A549 (cell line): ENCODE data around the gene BCAS1. TPM values are rescaled to one million over a fixed set of nuclear protein-coding genes. Genes with fewer than 3 reads are reported as not detected.

Source experiments
- ATAC-seq, 2 experiments: fragments of 200-7000 bp in 1 of 2; fragments of >200 bp in 1 of 2; cut with Nextera tagmentation in 1 of 2; cut with Tn5 transposase in 1 of 2; 3 replicates each; pipeline versions ENCODE4 v1.8.0 to v1.9.1; 2018 to 2020; ENCODE audit warnings: mild to moderate bottlenecking in 1 of 2, moderate library complexity in 1 of 2
- CTCF ChIA-PET: fragments of 300-600 bp; sonication (Branson Sonifier 250); formaldehyde crosslinking; extraction: SDS; loops from one replicate; lab custom pipeline; 2021; ENCODE audit warnings: antibody characterized with exemption, inconsistent platforms; lab: Yijun Ruan, JAX
- POLR2A ChIA-PET: fragments of 350-600 bp; formaldehyde crosslinking; extraction: SDS; loops from one replicate; lab custom pipeline; 2021; ENCODE audit warnings: antibody characterized with exemption, inconsistent platforms; lab: Yijun Ruan, JAX
- DNase-seq, 2 experiments: peaks; one replicate each; pipeline versions ENCODE4 v3.0.0 to v3.0.0-alpha.2; 2011 to 2016; ENCODE audit warnings: low read depth in 1 of 2, low spot score in 1 of 2
- FAIRE-seq: peaks from 2 replicates; lab custom pipeline; 2011; peaks lifted over from hg19 to GRCh38; lab: Jason Lieb, UNC
- H3K27ac ChIP-seq, 2 experiments: fragments of >200 bp; sonication (Bioruptor Twin); formaldehyde crosslinking; 3 replicates each; pipeline ENCODE4 v1.5.1; 2016 to 2017
- H3K4me1 ChIP-seq: fragments of >200 bp; sonication (Bioruptor Twin); formaldehyde crosslinking; 3 replicates; pipeline ENCODE4 v1.6.1; 2016
- H3K4me2 ChIP-seq: fragments of >200 bp; sonication (Bioruptor Twin); formaldehyde crosslinking; 3 replicates; pipeline ENCODE4 v1.6.1; 2016
- H3K4me3 ChIP-seq: fragments of >200 bp; sonication (Bioruptor Twin); formaldehyde crosslinking; 3 replicates; pipeline ENCODE4 v1.5.1; 2016
- H3K9me3 ChIP-seq: fragments of >200 bp; sonication (Bioruptor Twin); formaldehyde crosslinking; 3 replicates; pipeline ENCODE4 v1.6.1; 2016
- EHF ChIP-seq: fragments of 250-450 bp; sonication (Bioruptor Pico); IDR thresholded peaks from 2 replicates; pipeline ENCODE4 v1.5.0; 2020; ENCODE audit warnings: mild to moderate bottlenecking
- ESRRA ChIP-seq: fragments of 150-350 bp; IDR thresholded peaks from 2 replicates; pipeline ENCODE4 v1.6.1; 2014; ENCODE audit warnings: mild to moderate bottlenecking, low read length, borderline replicate concordance
- FOSL2 ChIP-seq, 2 experiments: fragments of 450-650 bp in 1 of 2; fragments of >200 bp in 1 of 2; sonication (Bioruptor Twin) in 1 of 2; formaldehyde crosslinking; IDR thresholded peaks; 2 replicates each; pipeline versions ENCODE4 v1.5.0 to v1.6.1; 2016 to 2020; ENCODE audit warnings: mild to moderate bottlenecking in 1 of 2, moderate library complexity in 1 of 2
- FOXS1 ChIP-seq: fragments of 250-450 bp; sonication (Bioruptor Pico); IDR thresholded peaks from 2 replicates; pipeline ENCODE4 v1.5.0; 2020; ENCODE audit warnings: mild to moderate bottlenecking, moderate library complexity
- HDAC2 ChIP-seq: fragments of 200-600 bp; sonication (generic); IDR thresholded peaks from 2 replicates; pipeline ENCODE4 v1.6.1; 2016
- HOXB13 ChIP-seq: fragments of 250-450 bp; sonication (Bioruptor Pico); IDR thresholded peaks from 2 replicates; pipeline ENCODE4 v1.5.0; 2020; ENCODE audit warnings: low read depth, mild to moderate bottlenecking, moderate library complexity
- MAZ ChIP-seq: fragments of 150-350 bp; IDR thresholded peaks from 2 replicates; pipeline ENCODE4 v1.6.1; 2014; ENCODE audit warnings: antibody characterized with exemption, low read depth, low read length, borderline replicate concordance
- MYC ChIP-seq: IDR thresholded peaks from 2 replicates; pipeline ENCODE4 v1.6.1; 2012; ENCODE audit warnings: mild to moderate bottlenecking, inconsistent platforms, low read length, improper control_type of control experiment, borderline replicate concordance
- NPAS2 ChIP-seq: fragments of 250-450 bp; sonication (Bioruptor Pico); IDR thresholded peaks from 2 replicates; pipeline ENCODE4 v1.8.0; 2022; ENCODE audit warnings: mild to moderate bottlenecking, moderate library complexity, borderline replicate concordance
- PHF8 ChIP-seq: fragments of 200-600 bp; sonication (generic); IDR thresholded peaks from 2 replicates; pipeline ENCODE4 v1.6.1; 2016; ENCODE audit warnings: low read depth, mild to moderate bottlenecking, antibody characterized with exemption, moderate library complexity, borderline replicate concordance
- POLR2A ChIP-seq: IDR thresholded peaks from 2 replicates; pipeline ENCODE4 v1.6.1; 2012; ENCODE audit warnings: mild to moderate bottlenecking, low read length
- RAD21 ChIP-seq, 2 experiments: fragments of >200 bp in 1 of 2; sonication (Bioruptor Twin) in 1 of 2; formaldehyde crosslinking in 1 of 2; IDR thresholded peaks in 1 of 2; conservative IDR thresholded peaks in 1 of 2; 2 replicates in 1 of 2; 3 replicates in 1 of 2; pipeline ENCODE4 v1.6.1; 2012 to 2018; ENCODE audit warnings: inconsistent platforms in 1 of 2
- RARB ChIP-seq: fragments of 250-450 bp; sonication (Bioruptor Pico); IDR thresholded peaks from 2 replicates; pipeline ENCODE4 v1.8.0; 2021; ENCODE audit warnings: mild to moderate bottlenecking, moderate library complexity
- ZFP36 ChIP-seq: fragments of 450-650 bp; IDR thresholded peaks from 2 replicates; pipeline ENCODE4 v1.6.1; 2014; ENCODE audit warnings: borderline replicate concordance; ENCODE audit not compliant: partially characterized antibody
- WGBS: methylation state at CpG from one replicate; pipeline ENCODE4 v1.1.6; 2017; ENCODE audit errors: missing lambda C conversion rate; 5-methylcytosine and 5-hydroxymethylcytosine counted together
- polyA plus RNA-seq, 4 experiments: library from polyadenylated mRNA; depleted of rRNA in 3 of 4; stranded (reverse); fragments of >200 nt; fragmentation: RNase III in 1 of 4; extraction: RNeasy Plus Mini Kit Qiagen cat#74134 plus additional on column Dnase treatment in 1 of 4; gene quantifications; 2 replicates in 3 of 4; 3 replicates in 1 of 4; pipeline ENCODE4 v1.2.3, GENCODE V29; 2011 to 2017
- TF ChIP-seq, protein P1 (sequence below): fragments of 250-450 bp; sonication (Bioruptor Pico); IDR thresholded peaks from 2 replicates; pipeline ENCODE4 v1.5.0; 2020; ENCODE audit warnings: low read depth, mild to moderate bottlenecking, moderate library complexity
- TF ChIP-seq, protein P2 (sequence below): fragments of 450-650 bp; IDR thresholded peaks from 2 replicates; pipeline ENCODE4 v1.6.1; 2014; ENCODE audit warnings: antibody characterized with exemption
- TF ChIP-seq, protein P3 (sequence below): IDR thresholded peaks from 2 replicates; pipeline ENCODE4 v1.6.1; 2012
- TF ChIP-seq, protein P4 (sequence below): fragments of 150-350 bp; IDR thresholded peaks from 2 replicates; pipeline ENCODE4 v1.6.1; 2014; ENCODE audit warnings: low read depth, mild to moderate bottlenecking, low read length

BCAS1 gene
- polyA plus RNA-seq, 2 of the 4 experiments (the other 2 are of a cell fraction) = 1.4 to 3.9 TPM

DNA sequence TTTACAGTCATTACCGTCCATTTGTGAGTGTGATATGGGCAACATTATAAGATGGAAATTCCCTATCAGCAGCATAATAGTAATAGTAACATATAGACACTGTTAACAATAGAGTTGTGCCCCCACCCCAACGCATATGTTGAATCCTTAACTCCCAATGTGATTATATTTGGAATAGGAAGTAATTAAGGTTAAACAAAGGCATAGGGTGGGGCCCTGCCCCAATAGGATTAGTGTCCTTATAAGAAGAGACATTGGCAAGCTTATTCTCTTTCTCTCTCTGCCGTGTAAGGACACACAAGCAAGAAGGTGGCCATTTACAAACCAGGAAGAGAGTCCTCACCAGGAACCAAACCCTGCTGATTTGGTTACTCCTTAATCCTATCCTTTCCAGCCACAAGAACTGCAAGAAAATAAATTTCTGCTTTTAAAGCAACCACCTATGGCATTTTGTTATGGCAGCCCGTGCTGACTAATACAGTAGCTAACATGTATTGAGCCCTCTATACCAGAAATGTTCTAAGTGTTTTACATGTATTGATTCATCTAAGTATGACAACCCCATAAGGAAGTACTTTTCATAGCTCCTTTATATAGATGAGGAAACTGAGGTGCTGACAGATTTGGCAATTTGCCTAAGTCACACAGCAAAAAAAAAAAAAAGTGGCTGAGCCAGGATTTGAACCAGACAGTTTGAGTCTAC, 114.2 kb downstream of the BCAS1 start (continued):
- no peak for TF ChIP-seq ZFP36

DNA sequence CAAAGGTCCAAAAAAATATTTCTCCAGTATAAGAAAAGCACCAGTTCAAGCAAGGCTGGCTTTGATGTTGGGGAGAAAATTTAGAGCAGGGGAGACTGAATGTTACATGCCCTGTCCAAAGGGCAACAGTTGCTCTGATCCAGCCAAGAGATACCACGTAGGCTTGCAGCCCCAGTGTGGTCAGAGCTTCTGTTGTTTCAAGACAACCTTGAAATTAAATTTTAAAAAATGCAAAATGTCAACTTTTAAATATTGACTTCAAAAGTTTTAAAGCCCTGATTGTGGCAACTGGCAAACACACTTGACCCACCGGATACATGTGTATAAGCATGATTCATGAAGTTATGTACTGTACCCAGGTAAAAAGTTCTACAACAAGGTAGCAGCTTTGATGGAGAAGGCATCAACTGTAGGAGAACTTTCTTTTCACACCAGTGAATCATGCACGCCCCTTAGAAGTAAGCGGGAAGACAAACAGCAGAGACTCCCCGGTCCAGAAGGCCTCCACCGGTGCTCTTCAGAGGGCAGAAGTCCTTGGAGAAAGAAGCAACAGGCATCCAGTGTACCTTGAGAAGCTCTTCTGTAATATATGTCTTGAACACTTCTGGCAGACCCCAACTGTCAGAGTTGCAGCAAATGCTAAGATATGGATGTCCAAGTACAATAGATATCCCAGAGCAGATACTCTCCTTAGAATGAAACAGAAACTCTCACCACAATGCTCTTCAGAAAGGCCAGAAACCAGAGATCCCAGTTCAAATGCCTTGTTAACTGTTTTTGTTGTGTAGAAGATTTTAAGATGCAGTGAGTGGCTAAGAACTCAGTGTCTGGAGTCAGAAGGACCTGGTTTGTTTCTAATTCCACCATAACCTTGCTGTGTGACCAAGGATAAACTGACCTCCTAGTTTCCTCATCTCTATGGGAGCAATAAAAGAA, 115.4 kb downstream of the BCAS1 start:
- Histone ChIP-seq H3K27ac (no peak overlapping the region), H3K4me3 (no peak overlapping the region), H3K4me2 (no peak overlapping the region), H3K9me3 (no peaks in the 10 kb centered on the region), H3K4me1 (peaks cover 1% of the 10 kb centered on the region; the same call in 2 of the 3 replicates)
- CTCF ChIA-PET = interaction anchor here (0.7 to 1.6 kb wide), 3 partner anchors 10 to 16 kb away, joined by 3 to 5 read pairs (median 3); no protein-coding TSS in a partner anchor
- FAIRE-seq (no peak), ATAC-seq (no peak), DNase-seq (no peak)
- TF ChIP-seq, protein P1, sequence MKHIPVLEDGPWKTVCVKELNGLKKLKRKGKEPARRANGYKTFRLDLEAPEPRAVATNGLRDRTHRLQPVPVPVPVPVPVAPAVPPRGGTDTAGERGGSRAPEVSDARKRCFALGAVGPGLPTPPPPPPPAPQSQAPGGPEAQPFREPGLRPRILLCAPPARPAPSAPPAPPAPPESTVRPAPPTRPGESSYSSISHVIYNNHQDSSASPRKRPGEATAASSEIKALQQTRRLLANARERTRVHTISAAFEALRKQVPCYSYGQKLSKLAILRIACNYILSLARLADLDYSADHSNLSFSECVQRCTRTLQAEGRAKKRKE (CRISPR knock-in tag) = no peak
- TF ChIP-seq FOSL2 (IDR thresholded peaks at IDR 0.05) (no peak), FOSL2 (CRISPR knock-in tag; IDR thresholded peaks at IDR 0.05) (no peak), HOXB13 (CRISPR knock-in tag) (no peak), MAZ (no peak), HDAC2 (no peak), ESRRA (no peak), MYC (no peak), POLR2A (no peak), EHF (CRISPR knock-in tag) (no peak), PHF8 (no peak), RARB (CRISPR knock-in tag) (no peak)
- TF ChIP-seq, protein P2, sequence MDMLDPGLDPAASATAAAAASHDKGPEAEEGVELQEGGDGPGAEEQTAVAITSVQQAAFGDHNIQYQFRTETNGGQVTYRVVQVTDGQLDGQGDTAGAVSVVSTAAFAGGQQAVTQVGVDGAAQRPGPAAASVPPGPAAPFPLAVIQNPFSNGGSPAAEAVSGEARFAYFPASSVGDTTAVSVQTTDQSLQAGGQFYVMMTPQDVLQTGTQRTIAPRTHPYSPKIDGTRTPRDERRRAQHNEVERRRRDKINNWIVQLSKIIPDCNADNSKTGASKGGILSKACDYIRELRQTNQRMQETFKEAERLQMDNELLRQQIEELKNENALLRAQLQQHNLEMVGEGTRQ = no peak
- TF ChIP-seq, protein P3, sequence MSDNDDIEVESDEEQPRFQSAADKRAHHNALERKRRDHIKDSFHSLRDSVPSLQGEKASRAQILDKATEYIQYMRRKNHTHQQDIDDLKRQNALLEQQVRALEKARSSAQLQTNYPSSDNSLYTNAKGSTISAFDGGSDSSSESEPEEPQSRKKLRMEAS = no peak
- TF ChIP-seq, protein P4, sequence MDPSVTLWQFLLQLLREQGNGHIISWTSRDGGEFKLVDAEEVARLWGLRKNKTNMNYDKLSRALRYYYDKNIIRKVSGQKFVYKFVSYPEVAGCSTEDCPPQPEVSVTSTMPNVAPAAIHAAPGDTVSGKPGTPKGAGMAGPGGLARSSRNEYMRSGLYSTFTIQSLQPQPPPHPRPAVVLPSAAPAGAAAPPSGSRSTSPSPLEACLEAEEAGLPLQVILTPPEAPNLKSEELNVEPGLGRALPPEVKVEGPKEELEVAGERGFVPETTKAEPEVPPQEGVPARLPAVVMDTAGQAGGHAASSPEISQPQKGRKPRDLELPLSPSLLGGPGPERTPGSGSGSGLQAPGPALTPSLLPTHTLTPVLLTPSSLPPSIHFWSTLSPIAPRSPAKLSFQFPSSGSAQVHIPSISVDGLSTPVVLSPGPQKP = no peak
- POLR2A ChIA-PET = no interaction called here
- WGBS = 74% methylated on average over 6 of the region's 6 CpGs

DNA sequence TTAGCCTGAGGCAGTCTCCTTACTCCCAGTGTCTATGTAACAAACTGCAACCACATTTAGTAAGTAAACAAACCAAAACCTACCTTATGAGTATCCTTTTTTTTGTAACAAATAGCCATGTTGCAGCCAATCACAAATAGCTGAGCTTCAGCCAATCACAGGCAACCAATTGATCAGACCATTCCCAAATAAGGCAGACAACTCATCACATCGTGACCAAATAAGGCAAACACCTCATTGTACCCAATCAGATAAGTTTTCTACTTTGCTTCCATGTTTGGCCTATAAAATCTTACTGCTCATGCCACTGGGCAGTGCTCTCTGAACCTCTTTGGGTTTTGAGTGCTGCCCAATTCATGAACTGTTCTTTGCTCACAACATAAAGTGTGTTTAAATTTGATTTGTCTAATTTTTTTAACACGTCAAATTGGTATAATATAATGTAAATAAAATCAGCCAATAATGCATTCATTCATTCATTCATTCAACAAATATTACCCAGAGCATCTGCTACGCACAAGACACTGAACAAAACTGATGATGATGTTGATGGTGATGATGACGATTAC, 117.8 kb downstream of the BCAS1 start:
- ATAC-seq = no peak
- Histone ChIP-seq H3K9me3 (no peaks in the 10 kb centered on the region), H3K27ac (no peak overlapping the region), H3K4me2 (no peak overlapping the region), H3K4me1 (no peaks in the 10 kb centered on the region; the same call in 2 of the 3 replicates), H3K4me3 (no peak overlapping the region)
- no peak for DNase-seq
- 79% methylated on average over 4 of the region's 4 CpGs for WGBS
- TF ChIP-seq NPAS2 (no peak), RAD21 (conservative IDR thresholded peaks at IDR 0.05 in 1 of 2, IDR thresholded peaks at IDR 0.05 in 1 of 2) (no peak), FOXS1 (no peak)
- POLR2A ChIA-PET = no interaction called here
- no peak for FAIRE-seq
- CTCF ChIA-PET = interaction anchor here (1.4 kb wide), 1 partner anchor 16 kb away, joined by 4 read pairs; no protein-coding TSS in a partner anchor
